ENCODE results near the gene CTNNA1.

DNA sequence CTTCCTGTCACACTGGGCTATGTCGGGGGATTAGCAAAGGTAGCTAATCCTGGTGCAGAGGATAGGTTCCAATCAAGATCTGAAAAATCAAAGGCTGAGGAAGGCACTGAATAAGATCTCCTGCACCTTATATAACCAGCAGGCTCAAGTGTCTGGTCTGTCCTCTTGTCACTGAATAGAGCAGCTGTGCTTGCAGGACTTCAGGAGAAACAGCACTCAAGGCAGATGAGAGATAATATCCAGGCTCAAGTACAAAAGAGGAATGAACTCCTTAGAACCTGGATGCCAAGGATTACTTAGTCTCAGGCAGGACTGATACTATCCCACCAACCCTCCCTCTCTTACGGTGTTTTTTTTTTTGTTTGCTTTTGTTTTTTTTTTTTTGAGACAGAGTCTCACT lies 230.8 kb downstream of the CTNNA1 start:
- TF ChIP-seq CTCF (IDR thresholded peaks at IDR 0.05) (no peak), POLR2A (IDR thresholded peaks at IDR 0.05) (no peak)

All from adrenal gland (tissue), 5 donors.